ENCODE results near the gene SERINC1. TPM values are rescaled to one million over a fixed set of nuclear protein-coding genes. Genes with fewer than 3 reads are reported as not detected.
A peak's percentile ranks its signal among the peaks of the same experiment; 100 is the strongest.

Gene SERINC1
- total RNA-seq, 1 donor from 2014 or later = 155 TPM

- no peak for DNase-seq (ENCODE audit: missing footprints)
- intact Hi-C loops (cut with DNase I) = loop anchor here (5.0 kb wide), 1 partner anchor 35 kb away; no protein-coding TSS in a partner anchor
Measured at GRCh38 chr6:122452509-122452908, 19.1 kb downstream of the SERINC1 start.

GRCh38 chr6:122449069-122449468 is 22.5 kb downstream of the SERINC1 start:
- DNase-seq (ENCODE audit: missing footprints) = no peak
- no peak for ATAC-seq
- intact Hi-C loops (cut with DNase I) = no loop called here

More at GRCh38 chr6:122452509-122452908, 19.1 kb downstream of the SERINC1 start:
- no peak for ATAC-seq

GRCh38 chr6:122445274-122445673 is 26.3 kb downstream of the SERINC1 start:
- DNase-seq (ENCODE audit: missing footprints) (no peak), ATAC-seq (no peak)
- intact Hi-C loops (cut with DNase I) = no loop called here

DNA sequence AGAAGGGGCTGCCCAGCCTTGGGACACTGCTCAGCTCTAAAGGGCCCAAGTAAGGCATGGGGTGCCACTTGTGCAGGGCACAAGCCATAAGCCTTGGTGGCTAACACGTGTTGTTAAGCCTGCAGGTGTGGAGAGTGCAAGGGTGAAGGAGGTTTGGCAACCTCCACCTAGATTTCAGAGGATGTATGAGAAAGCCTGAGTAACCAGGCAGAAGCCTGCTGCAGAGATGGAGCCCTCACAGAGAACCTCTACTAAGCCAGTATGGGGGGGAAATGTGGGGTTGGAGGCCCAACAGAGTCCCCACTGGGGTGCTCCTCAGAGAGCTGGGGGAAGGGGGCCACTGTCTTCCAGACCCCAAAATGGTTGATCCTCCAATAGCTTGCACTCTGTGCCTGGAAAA is 32.6 kb downstream of the SERINC1 start:
- no peak for ATAC-seq

DNA sequence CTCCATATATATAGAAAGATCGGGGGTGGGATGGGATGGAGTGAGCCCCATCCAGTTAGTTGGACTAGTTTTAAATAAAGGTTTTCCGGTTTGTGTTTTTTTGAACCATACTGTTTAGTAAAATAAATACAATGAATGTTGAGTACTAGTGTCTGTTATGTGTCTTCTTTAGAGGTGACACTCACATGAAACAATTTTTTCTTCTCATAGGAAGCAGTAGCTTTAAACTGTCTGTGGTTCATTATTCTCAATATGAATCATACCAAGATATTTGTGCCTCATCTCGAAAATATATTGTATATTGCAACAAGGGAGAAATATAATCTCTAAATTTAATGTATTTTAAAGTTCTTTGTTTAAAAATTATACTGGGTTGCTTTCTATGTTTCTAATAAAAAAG is 38.8 kb downstream of the SERINC1 start:
- DNase-seq (ENCODE audit: missing footprints) (no peak), ATAC-seq (no peak)
- intact Hi-C loops (cut with DNase I) = no loop called here

More for the DNA sequence above, 32.6 kb downstream of the SERINC1 start:
- intact Hi-C loops (cut with DNase I) = no loop called here
- no peak for DNase-seq (ENCODE audit: missing footprints)

GRCh38 chr6:122431780-122432179 is 39.8 kb downstream of the SERINC1 start:
- ATAC-seq (no peak), DNase-seq (ENCODE audit: missing footprints) (no peak)
- intact Hi-C loops (cut with DNase I) = no loop called here

- no peak for DNase-seq (ENCODE audit: missing footprints)
- intact Hi-C loops (cut with DNase I) = no loop called here
- no peak for ATAC-seq
Measured at GRCh38 chr6:122429323-122429722, 42.3 kb downstream of the SERINC1 start.

GRCh38 chr6:122428781-122429180 is 42.8 kb downstream of the SERINC1 start:
- intact Hi-C loops (cut with DNase I) = no loop called here
- ATAC-seq (no peak), DNase-seq (ENCODE audit: missing footprints) (no peak)

DNA sequence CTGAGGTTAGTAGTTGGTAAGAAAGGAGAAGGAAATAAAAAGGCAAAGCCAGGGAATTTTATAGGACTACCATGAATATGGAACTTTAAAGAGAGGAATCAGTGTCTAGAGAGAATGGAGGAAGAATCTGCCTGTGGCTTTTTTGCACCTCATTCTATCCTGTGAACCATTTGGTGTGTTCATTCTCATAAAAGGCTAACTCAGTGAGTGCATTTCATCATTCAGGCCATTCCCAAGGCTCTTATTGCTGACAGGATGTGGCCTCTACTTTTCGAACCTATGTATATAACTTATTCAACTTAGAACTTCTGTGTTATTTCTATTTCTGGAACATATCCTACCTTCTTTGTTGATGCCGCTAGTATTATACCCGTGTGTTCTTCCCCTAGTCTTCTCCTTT is 45.0 kb downstream of the SERINC1 start:
- ATAC-seq = no peak
- DNase-seq (ENCODE audit: missing footprints) = no peak
- intact Hi-C loops (cut with DNase I) = no loop called here

DNA sequence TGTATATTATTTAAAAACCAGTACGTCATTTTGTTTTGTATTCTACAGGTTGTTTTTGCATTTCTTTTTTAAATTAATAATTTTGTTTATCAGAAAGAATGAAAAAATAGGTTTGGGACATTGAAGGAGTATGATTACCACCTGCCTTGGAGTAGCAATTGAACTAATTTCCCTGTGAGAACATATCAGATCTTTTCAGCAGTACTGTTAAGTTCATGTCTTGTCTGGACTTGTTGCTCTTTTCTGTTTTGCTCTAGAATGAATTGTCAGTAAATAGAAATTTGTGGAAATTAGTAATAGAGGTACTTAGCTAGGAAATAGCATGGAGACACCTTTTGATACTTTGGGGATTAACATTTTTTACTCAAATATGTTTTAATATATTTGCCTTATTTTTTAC is 47.9 kb downstream of the SERINC1 start:
- ATAC-seq (no peak), DNase-seq (ENCODE audit: missing footprints) (no peak)
- intact Hi-C loops (cut with DNase I) = no loop called here

- no peak for DNase-seq (ENCODE audit: missing footprints)
- ATAC-seq = no peak
- intact Hi-C loops (cut with DNase I) = no loop called here
Measured at GRCh38 chr6:122422614-122423267, 48.9 kb downstream of the SERINC1 start.

- intact Hi-C loops (cut with DNase I) = no loop called here
- ATAC-seq = no peak
- DNase-seq (ENCODE audit: missing footprints) = no peak
Measured at GRCh38 chr6:122422003-122422402, 49.6 kb downstream of the SERINC1 start.

DNA sequence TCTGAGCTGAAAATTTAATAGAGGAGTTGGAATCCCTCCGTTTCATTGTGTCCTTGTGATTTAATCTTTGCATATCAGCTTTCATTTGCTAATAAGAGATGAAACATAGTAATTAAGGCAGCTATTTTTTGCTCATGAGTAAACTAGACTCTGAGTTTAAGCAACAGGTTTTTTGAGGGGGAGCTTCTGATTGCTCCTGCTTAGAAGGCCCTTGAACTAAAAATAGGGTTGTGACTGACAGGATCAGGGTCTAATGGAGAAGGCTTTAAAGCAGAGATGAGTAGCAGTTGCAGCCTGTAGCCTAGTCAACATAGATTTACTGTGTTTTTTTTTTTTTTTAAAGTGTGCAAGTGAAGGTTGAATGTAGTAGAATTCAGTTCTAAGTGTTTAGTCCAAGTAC is 54.8 kb downstream of the SERINC1 start:
- intact Hi-C loops (cut with DNase I) = loop anchor here (5.0 kb wide), 1 partner anchor 35 kb away; no protein-coding TSS in a partner anchor
- peak; percentile 63 for ATAC-seq

DNA sequence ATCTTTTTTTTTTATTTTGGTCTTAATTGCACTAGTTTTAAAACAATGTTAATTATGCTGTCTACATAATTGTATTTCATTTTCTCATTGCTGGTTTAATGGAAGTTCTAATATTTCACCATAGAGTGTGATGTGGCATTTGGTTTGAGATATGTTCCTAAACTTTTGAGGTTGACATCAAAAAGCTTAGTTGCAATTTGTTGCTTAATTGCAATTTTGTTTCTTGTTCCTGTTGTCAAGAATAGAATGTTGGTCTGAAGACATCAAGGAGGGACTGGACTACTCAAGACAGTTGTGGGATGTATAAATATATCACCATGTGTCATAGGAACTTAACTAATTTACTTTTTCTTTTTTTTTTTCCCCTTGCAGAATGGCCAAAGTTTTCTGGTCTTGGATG is 59.6 kb downstream of the SERINC1 start:
- intact Hi-C loops (cut with DNase I) = no loop called here
- ATAC-seq = no peak
- DNase-seq (ENCODE audit: missing footprints) = no peak

More for the DNA sequence above, 54.8 kb downstream of the SERINC1 start:
- no peak for DNase-seq (ENCODE audit: missing footprints)

GRCh38 chr6:122408702-122409458 is 62.7 kb downstream of the SERINC1 start:
- intact Hi-C loops (cut with DNase I) = no loop called here
- ATAC-seq (no peak), DNase-seq (ENCODE audit: missing footprints) (no peak)

- DNase-seq (ENCODE audit: missing footprints) = no peak
- no peak for ATAC-seq
- intact Hi-C loops (cut with DNase I) = no loop called here
Measured at GRCh38 chr6:122408240-122408639, 63.4 kb downstream of the SERINC1 start.

- ATAC-seq (no peak), DNase-seq (ENCODE audit: missing footprints) (no peak)
- intact Hi-C loops (cut with DNase I) = no loop called here
Measured at GRCh38 chr6:122407712-122408111, 63.9 kb downstream of the SERINC1 start.

- ATAC-seq = no peak
- intact Hi-C loops (cut with DNase I) = no loop called here
- DNase-seq (ENCODE audit: missing footprints) = no peak
Measured at GRCh38 chr6:122406187-122406586, 65.4 kb downstream of the SERINC1 start.

GRCh38 chr6:122405417-122405816 is 66.2 kb downstream of the SERINC1 start:
- DNase-seq (ENCODE audit: missing footprints) (no peak), ATAC-seq (no peak)
- intact Hi-C loops (cut with DNase I) = no loop called here

DNA sequence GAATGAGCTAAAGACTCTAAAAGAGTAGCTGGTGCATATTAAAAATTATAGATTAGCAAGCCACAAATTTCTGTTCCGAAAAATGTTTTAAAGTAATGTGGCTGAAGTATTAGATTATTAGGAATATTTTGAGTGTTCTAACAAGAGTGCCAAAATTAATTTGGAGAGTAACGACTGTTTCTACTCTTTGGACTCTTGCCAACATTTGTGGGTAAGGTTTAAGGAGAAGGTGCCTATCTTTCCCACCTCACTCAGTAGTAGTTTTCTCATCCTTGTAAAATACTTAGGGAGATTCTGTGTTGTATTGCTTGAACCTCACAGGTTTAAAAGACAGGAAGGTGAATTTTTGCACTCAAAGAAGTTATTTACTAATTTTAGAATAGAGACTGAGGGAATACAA is 67.2 kb downstream of the SERINC1 start:
- DNase-seq (ENCODE audit: missing footprints) = no peak
- intact Hi-C loops (cut with DNase I) = no loop called here
- no peak for ATAC-seq

Measured in Right ventricle myocardium inferior (tissue), 1 donor.